HG02678 (cell line): ENCODE data around the gene CKB.
"Not testable (repeated sequence)": the region's sequence is repeated elsewhere in the genome, so short reads cannot be mapped to it uniquely, and the experiment has no call there.

Experiments
- ATAC-seq: cut with Tn5 transposase; IDR thresholded peaks from one replicate; pipeline ENCODE4 v1.9.1; 2021; ENCODE audit warnings: mild to moderate bottlenecking, moderate library complexity; ENCODE audit not compliant: unreplicated experiment

The CKB gene

DNA sequence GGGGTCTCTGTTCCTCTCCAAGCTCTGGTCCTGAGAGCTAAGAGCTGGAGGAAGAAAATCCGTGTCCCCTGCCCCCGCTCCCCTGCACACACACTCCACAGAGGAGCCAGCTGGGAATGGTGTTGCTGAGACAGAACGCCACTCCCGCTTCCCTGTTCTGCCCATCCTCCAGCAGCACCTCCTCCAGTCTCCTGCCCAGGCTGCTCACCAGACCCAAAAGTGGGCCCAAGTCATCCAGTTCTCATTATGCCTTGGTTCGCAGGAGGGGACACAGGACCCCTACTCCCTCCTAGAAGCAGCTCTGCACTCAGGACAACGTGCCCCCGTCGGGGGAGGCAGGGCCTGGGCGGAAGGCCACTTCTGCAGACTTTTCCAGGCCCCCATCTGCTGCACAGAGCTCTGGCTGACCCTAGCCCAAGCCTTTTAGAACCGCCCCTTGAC lies 5.5 kb upstream of the CKB start:
- no peak for ATAC-seq

GRCh38 chr14:103527408-103528145 lies 4.9 kb upstream of the CKB start:
- ATAC-seq = peak; percentile 59

DNA sequence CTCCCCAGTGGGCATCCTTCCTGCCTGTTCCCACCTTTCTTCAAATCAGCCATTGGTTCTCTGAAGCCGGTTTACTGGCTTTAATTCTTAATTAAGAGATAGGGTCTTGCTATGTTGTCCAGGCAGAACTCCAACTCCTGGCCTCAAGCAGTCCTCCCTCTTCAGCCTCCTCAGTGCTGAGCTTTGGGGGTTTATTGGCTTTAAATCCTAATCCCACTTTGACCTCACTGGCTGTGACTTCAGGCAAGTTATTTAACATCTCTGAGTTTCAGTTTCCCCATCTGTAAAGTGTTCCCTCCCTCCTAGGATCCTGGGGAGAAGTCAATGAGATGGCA lies 4.3 kb upstream of the CKB start:
- ATAC-seq = no peak

DNA sequence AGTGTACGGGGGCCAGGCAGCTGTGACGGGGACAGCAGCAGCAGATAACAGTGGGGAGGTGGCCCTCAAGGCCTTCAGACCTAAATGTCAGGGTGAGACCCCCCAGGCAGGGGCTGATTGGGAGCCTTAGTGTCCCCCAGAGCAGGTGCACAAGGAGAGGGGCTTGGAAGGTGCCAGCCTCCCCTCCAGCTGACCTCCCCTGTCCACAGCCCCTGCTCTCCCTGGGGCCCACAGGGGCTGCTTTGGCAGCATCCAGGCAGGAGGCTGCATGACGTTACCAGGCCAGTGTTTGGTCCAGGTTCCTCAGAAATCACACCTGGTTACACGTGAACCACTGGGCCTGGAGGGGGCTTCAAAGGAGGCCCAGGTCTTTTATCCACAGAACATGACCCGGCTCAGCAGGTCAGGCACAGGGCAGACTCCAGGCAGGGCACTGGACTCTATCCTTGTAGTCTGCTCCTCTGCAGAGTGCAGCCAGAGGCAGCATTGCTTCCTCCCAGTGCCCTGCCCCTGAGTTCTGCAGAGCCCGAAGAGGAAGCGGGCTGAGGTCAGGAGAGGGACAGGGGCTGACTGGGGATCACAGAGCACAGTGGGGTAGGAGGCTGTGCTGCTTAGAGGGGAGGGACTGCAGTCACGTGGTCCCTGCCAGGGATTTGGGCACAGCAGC lies 3.8 kb upstream of the CKB start:
- no peak for ATAC-seq

- not testable (repeated sequence) for ATAC-seq
Measured at GRCh38 chr14:103525430-103526246, 3.0 kb upstream of the CKB start.

GRCh38 chr14:103524002-103524935 lies 1.6 kb upstream of the CKB start:
- ATAC-seq = no peak

GRCh38 chr14:103523575-103523954 lies 935 bp upstream of the CKB start:
- ATAC-seq = no peak

DNA sequence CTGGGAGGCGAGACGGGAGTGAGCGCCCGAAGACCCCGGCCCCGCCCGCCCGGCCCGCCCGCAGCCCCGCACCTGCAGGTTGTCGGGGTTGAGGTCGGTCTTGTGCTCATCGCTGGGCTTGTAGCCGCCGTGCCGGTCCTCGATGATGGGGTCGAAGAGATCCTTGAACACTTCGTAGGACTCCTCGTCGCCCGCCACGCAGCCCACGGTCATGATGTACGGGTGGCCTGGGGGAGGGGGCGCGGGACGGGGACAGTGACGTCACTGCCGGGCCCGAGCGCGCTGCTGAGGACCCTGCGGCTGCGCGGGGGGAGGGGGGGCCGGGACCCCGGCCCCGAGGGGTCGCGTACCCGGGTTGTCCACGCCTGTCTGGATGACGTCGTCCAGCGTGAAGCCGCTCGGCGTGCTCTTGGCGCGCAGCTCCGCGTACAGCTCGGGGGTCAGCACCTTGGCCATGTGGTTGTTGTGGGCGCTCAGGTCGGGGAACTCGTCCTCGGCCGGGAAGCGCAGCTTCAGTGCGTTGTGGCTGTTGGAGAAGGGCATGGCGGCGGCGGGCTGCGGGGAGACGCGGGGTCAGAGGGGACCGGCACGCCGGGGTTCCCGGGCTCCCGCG lies 573 bp downstream of the CKB start:
- no peak for ATAC-seq

GRCh38 chr14:103521438-103521950 lies 1.1 kb downstream of the CKB start:
- ATAC-seq = no peak

DNA sequence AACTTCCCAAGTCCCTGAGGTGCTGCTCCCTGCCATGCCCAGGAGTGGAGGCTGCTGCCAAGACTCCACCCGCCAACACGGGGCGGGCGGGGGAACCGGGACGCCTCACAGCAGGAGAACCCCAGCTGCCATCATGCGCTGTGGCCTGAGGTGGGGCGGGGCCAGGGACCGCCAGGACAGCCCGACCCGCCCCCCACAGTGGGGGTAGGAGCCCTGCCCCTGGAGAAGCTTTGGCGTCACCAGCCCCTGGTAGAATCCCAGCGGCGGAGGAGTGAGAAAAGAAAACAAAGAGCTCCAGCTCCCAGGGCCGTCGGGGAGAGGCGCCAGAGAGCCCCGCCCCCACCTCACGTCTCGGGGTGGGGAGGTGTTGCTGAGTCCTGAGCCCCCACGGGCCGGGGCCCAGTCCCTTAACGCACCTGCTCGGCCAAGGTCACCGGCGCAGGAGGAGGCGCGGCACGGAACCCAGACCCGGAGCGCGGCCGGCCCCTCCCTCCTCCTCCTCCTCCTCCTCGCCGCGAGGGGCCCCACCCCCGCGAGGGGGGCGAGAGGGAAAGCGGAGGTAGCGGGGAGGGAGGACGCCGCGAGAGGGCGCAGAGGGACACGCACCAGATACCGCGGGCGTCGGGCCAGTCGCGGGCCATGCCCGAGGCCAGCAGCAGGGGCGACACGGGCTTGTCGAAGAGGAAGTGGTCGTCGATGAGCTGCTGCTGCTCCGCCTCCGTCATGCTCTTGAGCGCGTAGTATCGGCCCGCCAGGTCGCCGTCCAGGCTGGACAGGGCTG lies 1.8 kb downstream of the CKB start:
- ATAC-seq = no peak

- ATAC-seq = no peak
Measured at GRCh38 chr14:103520269-103520656, 2.4 kb downstream of the CKB start.

GRCh38 chr14:103519837-103520212 lies 2.8 kb downstream of the CKB start:
- ATAC-seq = no peak

DNA sequence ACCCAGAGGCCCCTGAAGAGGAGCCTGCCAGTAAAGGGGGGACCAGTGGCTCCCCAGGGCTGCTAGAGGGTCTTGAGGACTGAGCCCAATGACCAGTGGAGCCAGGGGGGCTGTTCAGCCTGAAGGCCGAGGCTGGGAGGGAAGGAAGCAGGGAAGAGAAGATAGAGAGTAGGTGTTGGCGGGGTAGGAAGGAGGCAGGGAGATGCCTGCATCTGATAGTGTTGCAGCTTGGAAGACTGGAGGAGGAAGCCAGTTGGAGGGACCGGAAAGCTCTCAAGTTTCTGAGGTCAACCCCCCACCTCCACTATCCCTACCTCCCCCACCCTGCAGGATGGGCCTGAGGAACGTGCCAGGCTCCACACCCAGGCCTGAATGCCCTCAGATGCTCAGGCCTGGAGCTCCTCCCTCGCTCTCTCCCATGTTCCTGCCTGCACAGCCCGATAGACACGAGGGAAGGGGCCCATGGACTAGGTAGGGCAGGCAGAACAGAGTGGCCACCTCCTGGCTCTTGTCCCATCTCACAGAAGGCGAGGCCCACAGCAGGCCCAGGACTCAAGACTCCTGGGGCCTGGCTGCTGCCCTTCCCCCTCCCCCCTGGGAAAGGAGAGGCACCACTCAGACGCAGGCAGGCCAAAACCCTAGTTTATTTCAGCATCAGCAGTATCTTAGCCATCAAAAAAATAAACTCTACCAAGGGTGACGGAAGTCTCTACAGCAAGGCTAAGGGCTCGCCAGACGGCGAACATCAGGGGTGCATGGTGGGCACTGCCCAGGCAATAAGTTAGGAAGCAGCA lies 3.4 kb downstream of the CKB start:
- ATAC-seq = no peak

DNA sequence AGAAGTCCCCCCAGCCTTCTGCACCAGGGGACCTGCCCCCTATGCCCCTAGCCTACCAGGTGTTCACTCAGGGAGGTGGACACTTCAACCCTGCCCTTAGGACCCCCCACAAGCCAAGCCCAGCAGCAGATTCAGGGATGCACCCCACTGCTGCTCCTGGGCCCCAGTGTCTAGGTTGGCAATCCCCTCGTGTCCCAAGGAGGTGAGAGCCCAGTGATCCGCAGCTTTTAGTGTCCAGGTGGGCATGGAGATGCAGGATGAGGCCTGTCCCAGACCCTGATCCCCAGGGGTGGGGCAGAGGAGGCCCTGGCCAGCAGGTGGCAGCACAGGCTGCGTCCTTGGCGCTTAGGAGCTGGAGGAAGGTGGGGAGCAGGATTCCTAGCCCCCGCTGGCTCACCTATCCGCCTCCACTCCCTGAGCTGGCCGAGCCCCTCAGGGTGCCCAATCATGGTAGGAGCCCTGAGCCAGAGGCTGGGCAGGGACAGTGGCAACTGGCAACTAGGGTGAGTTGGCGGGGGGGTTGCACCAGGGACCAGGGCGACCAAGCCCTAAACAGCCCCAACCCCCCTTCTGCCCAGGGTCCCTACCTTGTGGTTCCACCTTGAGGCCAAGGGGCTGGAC lies 4.1 kb downstream of the CKB start:
- ATAC-seq = no peak

GRCh38 chr14:103517721-103518421 lies 4.8 kb downstream of the CKB start:
- no peak for ATAC-seq

DNA sequence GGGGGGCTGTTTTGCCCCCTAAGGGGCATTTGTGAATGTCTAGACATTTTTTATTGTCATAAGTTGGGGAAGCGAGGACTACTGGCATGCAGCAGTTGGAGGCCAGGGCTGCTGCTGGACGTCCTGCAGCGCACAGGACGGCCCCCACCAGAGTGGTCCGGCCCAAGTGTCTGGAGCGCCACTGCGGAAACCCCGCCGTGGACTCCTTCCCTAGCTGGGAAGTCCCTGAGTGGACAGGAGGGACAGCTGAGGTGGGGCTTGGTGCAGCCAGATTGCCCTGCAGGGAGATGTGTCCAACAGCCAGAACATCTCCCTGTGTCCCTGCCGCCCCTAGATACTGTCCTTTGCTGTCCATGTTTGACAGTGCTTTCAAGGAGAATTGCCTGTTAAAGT lies 5.5 kb downstream of the CKB start:
- ATAC-seq = no peak

DNA sequence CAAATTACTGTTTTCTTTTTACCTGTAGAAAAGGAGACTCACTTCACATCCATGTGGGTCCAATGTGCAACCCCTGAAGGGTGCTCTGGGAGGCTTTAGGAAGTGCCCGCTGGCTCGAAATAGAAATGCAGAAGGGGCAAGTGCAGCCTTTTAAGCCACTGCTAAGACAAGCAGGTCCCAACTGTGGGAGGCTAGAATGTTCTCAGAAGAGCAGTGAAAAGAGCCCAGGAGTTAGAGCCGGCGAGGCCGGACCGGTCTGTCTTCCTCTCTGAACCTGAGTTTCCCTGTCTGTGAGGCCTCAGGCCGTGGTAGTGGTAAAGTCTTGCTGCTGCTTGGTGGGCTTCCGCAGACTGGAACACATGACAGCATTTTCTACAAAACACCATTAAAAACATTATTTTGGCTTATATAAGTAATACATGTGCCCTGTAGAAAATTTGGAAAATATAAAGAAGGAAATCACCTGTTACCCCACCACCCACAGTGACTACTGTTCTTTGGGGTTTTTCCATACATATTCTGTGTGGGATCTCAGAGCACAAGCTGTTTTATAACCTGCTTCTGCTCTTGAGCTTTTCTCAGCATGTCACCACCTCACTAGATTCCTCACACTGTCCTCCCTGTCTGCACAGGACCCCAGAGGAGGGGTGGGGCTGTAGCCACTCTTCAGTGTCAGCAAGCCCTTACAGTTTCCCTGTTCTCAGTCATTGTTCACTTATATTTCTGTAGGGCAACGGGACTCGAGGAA lies 6.0 kb downstream of the CKB start:
- no peak for ATAC-seq
